ENCODE measurements around the gene ST14.

ST14 gene

DNA sequence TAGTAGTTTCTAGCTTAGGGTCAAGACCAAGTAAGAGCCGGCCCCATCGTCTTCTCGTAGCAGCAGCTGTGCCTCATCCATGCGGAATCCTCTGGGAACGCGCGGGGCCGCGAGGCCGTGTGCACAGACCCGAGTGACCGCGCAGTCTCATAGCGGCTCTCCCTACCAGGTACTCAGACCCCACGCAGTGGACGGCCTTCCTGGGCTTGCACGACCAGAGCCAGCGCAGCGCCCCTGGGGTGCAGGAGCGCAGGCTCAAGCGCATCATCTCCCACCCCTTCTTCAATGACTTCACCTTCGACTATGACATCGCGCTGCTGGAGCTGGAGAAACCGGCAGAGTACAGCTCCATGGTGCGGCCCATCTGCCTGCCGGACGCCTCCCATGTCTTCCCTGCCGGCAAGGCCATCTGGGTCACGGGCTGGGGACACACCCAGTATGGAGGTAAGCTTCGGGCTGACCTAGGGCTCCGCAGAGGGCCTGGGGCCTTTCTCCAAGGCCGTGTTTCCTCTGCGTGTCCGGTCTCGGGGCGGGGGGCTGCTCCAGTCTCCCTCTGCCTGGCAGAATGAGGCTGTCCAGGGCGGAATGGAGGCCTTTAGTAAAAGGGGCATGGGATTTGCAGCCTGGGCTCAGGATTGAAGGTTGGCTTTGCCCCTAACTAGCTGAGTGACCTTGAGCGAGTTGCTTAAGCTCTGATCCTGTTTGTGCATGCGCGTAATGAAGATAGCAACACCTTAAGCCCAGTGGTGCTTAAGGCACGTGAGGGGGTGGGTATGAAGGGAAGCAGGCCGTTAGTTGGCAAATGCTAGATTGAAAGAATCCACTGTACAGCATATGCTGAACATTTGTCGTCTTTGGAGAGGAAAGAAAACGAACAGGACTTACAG is 48.9 kb downstream of the ST14 start:
- DNase-seq (ENCODE audit: low read depth in 3 of 3), result no peak

DNA sequence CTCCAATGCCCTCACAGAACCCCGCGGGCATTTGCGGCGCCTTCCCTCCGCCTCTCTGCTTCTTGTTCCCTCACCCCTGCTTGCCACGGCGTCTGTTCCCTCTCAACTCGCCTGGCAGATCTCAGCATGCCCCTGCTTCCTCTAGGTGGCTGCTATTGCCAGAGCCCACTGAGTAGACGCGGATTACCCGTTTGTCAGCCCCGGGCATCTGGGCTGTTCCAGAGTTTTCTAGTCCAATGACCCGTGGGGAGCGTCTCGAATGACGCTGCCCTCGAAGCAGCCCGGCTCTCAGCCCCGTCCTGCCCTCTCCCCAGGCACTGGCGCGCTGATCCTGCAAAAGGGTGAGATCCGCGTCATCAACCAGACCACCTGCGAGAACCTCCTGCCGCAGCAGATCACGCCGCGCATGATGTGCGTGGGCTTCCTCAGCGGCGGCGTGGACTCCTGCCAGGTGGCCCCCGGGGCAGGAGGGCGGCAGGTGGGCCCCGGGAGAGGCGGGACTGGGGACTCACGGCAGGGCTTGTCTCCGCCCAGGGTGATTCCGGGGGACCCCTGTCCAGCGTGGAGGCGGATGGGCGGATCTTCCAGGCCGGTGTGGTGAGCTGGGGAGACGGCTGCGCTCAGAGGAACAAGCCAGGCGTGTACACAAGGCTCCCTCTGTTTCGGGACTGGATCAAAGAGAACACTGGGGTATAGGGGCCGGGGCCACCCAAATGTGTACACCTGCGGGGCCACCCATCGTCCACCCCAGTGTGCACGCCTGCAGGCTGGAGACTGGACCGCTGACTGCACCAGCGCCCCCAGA is 49.7 kb downstream of the ST14 start:
- no peak for DNase-seq (ENCODE audit: low read depth in 3 of 3)

DNA sequence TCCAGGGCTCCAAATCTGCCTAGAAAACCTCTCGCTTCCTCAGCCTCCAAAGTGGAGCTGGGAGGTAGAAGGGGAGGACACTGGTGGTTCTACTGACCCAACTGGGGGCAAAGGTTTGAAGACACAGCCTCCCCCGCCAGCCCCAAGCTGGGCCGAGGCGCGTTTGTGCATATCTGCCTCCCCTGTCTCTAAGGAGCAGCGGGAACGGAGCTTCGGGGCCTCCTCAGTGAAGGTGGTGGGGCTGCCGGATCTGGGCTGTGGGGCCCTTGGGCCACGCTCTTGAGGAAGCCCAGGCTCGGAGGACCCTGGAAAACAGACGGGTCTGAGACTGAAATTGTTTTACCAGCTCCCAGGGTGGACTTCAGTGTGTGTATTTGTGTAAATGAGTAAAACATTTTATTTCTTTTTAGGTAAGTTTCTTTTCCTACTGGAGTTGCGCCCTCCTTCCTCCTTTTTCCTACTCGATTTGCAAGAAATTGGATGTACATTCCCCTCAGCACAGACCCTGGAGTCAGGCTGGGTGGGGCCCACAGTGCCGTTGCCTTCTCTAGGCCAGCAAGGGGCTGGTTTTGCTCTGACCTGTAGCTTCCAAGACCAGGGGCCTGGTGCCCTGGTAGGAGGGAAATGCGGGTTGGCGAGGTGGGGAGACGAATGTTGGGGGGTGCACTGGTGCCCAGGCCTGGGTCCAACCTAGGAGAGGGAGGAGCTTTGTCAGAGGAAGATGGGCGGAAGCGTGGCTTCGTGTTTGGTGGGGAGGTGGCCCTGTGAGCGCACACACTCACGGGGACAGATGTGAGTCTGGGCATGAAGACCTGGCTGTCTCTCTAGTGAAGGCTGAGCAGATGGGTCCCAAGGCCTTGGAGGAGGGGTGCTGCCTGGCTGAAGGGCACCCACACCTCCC is 50.6 kb downstream of the ST14 start:
- DNase-seq (ENCODE audit: low read depth in 3 of 3), result no peak

DNA sequence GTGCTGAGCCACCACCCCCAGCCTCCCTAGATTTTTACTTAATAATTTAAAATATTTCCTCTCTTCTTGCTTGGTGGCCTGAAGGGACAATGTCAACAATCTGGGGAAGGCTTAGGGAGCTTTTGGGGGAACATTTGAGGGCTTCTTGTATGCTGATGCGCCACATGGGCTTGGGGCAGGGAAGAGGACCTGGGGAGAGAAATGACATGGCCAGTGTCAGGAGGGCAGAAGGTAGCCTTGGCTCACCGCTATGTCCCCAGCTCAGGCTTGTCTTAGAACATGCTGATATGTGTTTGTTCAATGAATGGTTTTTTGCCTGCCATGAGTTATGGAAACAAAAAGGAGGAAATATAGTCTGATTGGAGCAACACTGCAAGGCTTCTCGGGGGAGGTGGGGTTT is 51.6 kb downstream of the ST14 start:
- no peak for DNase-seq (ENCODE audit: low read depth in 3 of 3)

DNA sequence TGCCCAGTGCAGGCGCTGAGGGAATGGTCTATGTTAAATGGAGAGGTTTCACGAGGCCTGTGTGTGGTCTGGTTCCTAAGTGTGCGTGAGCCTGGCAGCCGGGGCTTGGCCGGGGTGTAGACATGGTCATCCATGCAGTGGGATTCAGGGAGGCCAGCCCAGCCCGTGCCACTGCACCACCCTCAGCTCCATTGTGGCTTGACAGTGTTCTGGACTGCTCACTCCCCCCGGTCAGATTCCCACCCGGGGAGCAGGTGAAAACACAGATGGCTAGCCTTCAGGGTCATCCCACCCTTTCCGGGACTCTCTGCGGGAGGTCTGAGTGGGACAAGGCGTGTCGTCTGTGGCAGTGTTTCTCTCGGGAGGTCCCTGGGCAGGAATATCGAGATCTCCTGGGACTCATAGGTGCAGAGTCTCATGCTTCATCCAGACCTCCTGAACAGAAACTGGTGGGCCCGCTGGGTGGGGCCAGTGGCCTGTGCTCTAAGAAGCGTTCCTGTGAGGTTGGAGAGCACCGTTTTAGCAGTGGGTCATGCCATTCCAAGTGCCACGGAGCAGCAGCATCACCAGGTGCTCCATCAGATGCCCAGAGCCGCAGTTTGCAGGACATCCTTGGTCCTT is 52.3 kb downstream of the ST14 start:
- DNase-seq (ENCODE audit: low read depth in 3 of 3), result no peak

DNA sequence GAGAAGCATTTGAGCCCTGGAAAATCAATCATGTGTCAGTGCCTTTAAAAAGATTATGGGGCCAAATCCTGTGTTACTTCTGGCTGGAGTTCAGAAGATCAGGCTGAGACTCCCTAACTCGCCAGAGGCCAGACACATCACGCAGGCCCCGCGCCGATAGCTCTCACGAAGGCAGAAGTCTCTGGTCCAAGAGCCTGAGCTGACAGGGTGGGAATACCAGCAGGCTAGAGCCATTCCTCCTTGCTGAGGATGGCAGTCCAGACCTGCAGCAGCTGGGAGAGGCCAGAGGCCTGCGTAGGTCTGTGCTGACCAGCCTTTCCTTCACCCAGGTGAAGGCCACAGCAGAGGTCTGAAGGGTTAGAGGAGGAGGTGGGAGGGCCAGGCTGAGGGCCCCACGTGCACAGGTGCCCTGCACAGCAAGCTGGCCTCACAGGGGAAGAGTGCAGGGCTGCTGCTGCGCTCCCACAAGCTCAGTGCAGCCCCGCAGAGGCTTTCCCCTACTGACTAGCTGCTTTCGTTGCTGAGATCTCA is 52.9 kb downstream of the ST14 start:
- DNase-seq (ENCODE audit: low read depth in 3 of 3), result no peak

DNA sequence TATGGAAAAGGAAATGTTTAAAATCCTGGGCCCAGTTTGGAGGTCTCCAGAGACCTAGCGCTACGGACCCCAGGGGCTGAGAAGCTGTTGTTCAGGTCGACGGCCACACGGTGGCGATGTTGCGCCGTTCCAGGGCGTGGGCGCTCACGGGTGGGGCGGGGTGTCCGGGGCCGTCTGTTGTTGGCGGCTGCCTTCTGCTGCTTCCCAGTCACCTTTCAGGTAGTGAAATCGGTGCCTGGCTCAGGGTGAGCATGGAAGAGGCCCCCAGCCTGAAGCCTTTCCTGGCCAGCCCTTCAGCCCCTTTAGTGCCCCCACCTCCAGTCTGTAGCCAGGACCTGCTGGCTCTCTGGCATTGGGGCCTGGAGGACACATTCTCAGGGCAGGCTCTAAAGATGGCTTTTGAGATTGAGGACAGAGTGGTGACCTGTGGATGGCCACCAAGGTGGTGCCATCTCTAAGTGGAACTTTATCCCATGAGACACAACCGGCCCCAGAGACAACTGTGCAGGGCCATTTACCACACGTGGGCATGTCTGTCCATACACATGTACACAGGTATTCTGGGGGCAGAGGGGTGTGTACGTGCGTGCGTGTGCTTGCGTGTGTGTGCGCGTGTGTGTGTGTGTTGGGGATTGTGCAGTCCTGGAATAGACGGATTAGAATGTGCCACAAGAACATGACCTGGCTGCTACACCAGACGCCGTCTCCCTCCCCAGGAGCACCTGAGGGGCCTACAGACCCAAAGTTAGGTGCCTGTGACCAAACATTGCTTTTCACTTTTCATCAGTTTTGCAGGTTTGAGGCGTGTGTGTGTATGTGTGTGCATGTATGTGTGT is 53.8 kb downstream of the ST14 start:
- peak; percentile 29 to 55 (median 55) for DNase-seq (ENCODE audit: low read depth in 3 of 3)

DNA sequence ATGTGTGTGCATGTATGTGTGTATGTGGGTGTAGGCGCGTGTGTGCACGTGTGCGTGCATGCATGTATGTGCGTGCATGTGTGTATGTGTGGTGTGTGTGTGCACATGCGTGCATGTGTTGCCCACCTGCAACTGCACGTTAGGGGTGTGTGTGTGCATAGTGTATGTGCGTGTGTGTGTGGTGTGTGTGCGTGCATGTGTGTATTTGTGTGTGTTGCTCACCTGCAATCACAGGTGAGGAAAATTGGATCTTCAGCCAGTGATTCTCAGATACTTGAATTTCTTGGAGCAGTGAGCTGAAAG is 54.3 kb downstream of the ST14 start:
- DNase-seq (ENCODE audit: low read depth in 3 of 3), result no peak

DNA sequence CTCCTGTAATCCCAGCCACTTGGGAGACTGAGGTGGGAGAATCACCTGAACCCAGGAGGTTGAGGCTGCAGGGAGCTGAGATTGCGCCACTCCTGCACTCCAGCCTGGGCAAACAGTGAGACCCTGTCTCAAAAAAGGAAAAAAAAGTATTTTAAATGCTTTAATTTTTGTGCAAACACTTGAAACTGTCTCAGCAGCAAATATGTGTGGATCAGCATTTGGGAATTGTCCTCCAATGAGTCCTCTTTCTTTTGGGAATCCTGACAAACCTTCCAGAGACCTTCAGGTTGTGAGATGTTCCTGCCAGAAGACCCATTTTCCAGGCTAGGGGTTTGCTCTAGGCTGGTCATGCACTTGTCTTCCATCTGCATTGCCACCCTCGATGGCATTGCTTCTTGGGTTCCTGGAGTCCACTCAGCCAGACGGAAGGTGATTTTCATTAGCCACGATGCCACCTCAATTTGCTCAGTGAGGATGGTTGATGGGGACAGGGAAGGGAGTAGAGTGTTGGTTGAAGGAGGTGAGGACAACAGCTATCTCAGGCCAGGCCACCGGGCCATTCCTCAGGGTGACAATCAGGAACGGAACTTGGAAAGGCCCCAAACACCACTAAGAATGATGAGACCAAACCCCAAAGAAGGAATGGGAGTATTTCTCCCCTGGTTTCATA is 55.4 kb downstream of the ST14 start:
- no peak for DNase-seq (ENCODE audit: low read depth in 3 of 3)

DNA sequence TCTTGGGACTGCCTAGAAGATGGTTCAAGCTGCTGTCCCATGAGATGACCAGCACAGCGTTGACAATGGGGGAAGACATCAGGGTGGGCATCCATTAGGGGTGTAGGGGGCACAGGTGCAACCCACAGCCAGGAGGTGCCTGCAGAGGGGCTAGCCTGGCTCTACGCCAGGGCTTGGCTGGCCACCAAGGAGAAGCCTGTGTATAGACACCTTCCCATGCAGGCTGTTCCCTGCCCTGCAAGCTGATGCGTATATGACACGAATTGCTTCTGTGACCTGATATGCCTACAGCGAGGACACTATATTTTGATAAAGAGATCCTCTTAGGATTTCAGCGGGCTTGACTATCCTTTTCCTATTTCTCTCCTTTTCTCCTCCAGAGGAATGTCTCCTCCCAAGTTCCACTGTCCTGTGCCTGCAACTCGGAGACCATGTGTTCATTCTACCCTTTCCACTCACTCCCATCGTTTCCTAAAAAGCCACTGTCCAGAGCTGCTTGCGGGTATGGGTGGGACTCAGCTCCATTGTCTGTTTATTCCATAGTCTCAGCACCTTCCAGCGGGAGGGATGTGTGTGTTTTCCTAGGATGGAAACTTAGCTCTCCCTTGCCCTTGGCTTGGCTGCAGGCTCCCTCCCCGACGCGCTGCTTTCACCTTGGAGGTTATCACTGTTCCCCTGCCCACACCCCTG is 56.1 kb downstream of the ST14 start:
- no peak for DNase-seq (ENCODE audit: low read depth in 3 of 3)

DNA sequence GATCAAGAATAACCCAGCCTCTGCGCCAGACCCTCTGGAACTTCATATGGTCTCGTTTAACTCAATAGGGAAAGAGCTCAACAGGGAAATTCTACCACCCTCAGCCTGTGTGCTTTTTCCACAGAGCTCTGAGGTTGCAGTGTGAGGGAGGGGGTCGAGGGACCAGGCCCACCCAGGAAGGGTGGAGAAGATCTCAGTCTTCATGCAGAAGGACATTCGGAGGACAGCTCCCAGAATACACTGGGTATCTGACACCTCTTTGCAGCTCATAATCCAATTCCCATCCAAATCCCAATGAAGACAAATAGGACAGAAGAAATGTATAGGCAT is 56.6 kb downstream of the ST14 start:
- no peak for DNase-seq (ENCODE audit: low read depth in 3 of 3)

DNA sequence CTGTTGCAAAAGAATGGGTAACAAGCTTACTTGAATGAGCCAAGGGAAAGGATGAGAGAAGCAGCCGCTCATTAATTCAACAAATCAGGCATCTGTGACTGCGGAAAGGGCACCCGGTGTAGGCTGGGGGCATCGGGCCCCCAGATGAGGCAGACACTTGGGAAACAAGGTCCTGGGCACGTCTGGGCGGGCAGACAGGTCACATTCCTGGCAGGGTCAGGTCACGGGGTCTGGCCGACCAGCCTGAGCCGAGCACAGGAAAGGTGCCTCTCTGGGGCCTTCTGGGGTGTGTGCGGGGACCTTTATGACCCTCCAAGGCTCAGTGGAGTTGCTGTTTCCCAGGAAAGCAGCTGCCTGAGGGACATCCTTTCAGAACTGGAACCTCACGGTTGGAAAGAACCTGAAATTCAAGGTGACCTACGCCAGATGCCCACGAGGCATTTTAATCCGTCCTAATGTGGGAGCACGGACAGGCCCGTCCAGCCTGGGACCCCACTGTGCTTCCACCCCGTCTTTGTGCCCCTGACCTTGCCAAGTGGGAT is 57.1 kb downstream of the ST14 start:
- no peak for DNase-seq (ENCODE audit: low read depth in 3 of 3)

DNA sequence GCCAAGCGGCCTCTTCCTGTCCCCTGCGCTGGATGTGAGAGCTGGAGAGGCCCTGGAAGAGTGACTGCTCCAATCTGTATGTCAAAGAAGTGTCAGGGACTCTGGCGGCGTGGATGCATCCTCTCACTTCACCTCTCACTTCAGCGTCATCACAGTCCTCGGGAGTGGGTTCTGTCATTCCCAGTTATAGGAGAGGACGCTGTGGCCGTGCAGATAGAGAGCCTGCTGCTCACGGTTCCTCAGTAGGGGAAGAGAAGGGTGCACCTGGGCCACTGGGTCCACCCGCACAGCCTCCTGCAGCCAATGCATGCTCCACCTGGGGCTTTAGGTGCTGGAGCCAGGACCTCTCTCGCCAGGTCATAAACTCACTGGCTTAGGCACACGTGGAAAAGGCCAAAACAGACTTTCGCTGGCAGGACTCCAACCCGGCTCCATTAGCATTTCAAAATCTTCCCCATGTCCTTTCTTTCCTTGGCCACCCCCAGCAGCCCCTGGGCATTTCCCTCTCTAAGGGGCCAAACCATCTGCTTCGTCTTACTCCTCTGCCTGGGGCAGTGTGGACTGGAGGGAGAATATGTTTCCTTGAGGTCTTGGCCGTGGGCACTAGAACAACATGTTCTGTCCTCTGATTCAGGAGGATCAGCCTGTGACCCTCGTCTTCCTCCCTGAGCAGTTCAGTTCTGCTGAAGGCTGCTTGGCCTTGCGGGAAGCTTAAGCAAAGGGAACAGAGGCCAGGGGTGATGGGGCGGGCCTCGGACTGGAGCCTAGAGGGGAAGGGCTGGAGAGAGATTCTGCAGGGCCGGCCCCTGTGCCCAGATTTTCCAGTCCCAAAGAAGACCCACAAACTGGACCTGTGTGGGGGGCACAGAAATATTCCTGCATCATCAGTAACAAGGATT is 57.8 kb downstream of the ST14 start:
- no peak for DNase-seq (ENCODE audit: low read depth in 3 of 3)

DNA sequence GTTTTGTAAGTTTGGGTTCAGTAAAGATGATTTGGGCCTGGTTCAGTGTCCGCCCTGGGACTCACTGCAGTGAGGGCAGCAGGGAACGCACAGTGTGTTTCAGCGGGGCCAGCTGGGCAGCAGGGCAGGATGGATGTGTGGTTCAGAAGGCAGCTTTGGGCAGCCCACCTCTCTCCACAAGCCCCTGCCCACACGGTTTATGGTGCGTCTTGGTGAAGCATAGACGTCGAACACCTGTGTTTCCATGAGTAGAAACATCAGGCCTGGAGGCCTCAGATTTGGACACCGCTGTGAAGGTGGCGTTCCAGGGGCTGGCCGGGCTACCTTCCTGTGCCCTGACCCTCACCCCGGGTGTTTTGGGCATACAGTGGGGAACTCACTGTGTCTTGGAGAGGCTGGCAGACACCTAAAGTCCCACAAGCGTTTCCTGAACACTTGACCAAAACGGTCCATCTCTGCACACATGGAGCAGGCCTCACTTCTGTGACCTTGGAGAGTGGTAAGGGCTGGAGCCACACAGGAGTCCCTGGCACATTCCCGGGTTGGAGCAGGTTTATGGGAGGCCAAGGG is 59.0 kb downstream of the ST14 start:
- DNase-seq (ENCODE audit: low read depth in 3 of 3), result no peak

DNA sequence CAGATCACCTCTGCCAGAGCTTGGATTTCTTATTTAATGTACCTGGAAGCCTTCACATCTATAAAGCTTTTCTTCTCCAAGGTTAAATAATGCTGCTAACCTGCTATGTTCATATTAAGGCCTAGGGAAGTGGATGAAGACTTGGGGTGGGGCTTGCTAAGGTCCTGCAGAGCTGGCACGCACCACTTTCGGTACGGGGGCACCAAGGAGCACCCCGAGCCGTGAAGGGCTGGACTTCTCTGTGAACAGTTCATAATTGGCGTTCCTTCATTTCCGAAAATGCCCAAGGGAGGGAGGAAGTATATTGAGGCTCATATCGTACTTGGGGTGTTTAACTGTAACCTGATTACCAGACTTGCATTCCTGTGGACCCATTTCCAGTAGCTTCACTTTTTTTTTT is 59.6 kb downstream of the ST14 start:
- no peak for DNase-seq (ENCODE audit: low read depth in 3 of 3)

DNA sequence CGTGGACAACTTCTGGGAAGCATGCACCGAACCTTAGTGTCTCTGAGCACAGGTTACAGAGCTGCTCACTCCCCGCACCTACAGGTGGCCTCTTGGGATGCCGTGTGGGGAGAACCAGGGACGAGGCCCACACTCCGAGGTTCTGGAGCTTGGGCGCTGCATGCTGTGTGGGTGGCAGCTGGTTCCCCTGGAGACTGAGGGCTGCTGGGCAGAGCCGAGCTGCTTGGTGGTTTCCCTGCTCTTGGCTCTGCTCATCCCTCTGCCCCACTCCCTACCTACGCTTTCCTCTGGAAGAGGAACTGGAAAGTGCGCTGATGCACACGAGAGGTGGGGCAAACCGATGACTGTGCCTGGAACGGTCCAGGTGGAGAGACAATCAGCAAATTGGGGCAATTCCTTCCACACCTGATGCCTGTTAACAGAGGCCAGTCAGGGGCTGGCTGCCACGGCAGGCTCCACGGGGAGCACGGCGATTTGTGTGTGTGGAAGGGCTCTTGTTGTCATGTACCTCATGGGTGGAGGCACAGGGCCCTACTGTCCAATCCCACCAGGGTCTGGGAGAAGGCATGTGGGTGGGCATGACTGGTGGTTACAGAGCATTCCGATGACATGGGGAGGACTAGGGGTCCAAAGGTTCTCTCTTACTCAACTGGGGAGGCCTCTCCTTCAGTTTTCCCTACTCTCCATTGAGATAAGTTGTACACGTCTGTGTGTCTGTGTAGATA is 60.9 kb downstream of the ST14 start:
- DNase-seq (ENCODE audit: low read depth in 3 of 3), result no peak

DNA sequence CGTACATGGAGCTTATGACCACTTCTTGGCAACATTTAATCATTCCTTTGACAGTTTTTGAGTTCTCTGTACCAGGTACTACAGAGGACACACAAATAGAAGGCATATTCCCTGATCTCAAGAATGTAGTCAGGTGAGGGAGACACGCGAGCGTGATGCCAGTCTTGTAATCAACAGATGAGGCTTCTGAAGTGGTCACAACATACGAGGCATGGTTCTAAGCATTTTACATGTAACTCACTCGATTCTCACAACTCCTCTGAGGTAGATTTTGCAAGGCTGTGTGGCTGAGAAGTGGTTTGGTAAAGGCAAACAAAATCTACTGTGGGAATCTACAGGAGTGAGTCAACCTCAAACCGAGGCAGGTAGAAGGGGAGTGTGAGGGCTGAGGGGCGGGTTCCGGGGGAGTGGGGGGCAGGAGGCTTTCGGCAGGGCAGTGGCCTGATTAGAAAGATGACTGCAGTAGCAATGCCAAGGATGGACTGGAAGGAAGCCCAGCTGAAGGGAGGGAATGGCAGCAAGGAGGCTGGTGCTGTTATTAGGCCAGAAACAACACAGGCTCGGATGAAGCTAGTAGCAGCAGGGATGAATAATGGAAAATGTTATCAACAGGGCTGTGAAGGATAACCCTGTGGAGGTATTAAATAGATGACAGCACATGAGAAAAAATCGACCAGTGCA is 63.8 kb downstream of the ST14 start:
- DNase-seq (ENCODE audit: low read depth in 3 of 3), result no peak
